ENCODE results near the gene TSGA10IP. TPM values are rescaled to one million over a fixed set of nuclear protein-coding genes. Genes with fewer than 3 reads are reported as not detected.

The TSGA10IP gene
- total RNA-seq, 2 donors from 2014 or later = not detected

GRCh38 chr11:65982824-65983588 is 37.7 kb downstream of the TSGA10IP start:
- no peaks in the 10 kb centered on the region for H3K27me3 Mint-ChIP-seq
- no peaks in the 10 kb centered on the region for H3K9me3 Mint-ChIP-seq
- H3K27ac Mint-ChIP-seq = no peak overlapping the region
- no peak for ATAC-seq (replicated peaks)
- no peaks in the 10 kb centered on the region for H3K4me1 Mint-ChIP-seq
- no peak overlapping the region for H3K4me3 Mint-ChIP-seq
- peaks cover 9% of the 10 kb centered on the region for H3K36me3 Mint-ChIP-seq (ENCODE audit: low read depth)

GRCh38 chr11:65983589-65983987 is 38.3 kb downstream of the TSGA10IP start:
- Mint-ChIP-seq H3K36me3 (ENCODE audit: low read depth) (peaks cover 9% of the 10 kb centered on the region), H3K27ac (no peak overlapping the region), H3K4me3 (no peak overlapping the region), H3K4me1 (no peaks in the 10 kb centered on the region), H3K9me3 (no peaks in the 10 kb centered on the region), H3K27me3 (no peaks in the 10 kb centered on the region)
- ATAC-seq (replicated peaks) = no peak

- Mint-ChIP-seq H3K4me3 (no peak overlapping the region), H3K27ac (peak overlapping the region; percentile 36), H3K4me1 (no peaks in the 10 kb centered on the region), H3K27me3 (no peaks in the 10 kb centered on the region), H3K36me3 (ENCODE audit: low read depth) (peaks cover 14% of the 10 kb centered on the region), H3K9me3 (no peaks in the 10 kb centered on the region)
- ATAC-seq (replicated peaks) = no peak
Observed at GRCh38 chr11:65987336-65987735, 42.1 kb downstream of the TSGA10IP start.

GRCh38 chr11:65988791-65989592 is 43.7 kb downstream of the TSGA10IP start:
- Mint-ChIP-seq H3K27ac (peak overlapping the region; percentile 27), H3K9me3 (no peaks in the 10 kb centered on the region), H3K4me1 (no peaks in the 10 kb centered on the region), H3K36me3 (ENCODE audit: low read depth) (peaks cover 14% of the 10 kb centered on the region), H3K4me3 (no peak overlapping the region), H3K27me3 (no peaks in the 10 kb centered on the region)
- ATAC-seq (replicated peaks) = peak; percentile 100

GRCh38 chr11:65992056-65992455 is 46.8 kb downstream of the TSGA10IP start:
- ATAC-seq (replicated peaks) = no peak
- Mint-ChIP-seq H3K27me3 (no peaks in the 10 kb centered on the region), H3K4me3 (no peak overlapping the region), H3K36me3 (ENCODE audit: low read depth) (peaks cover 41% of the 10 kb centered on the region), H3K9me3 (no peaks in the 10 kb centered on the region), H3K27ac (no peak overlapping the region), H3K4me1 (no peaks in the 10 kb centered on the region)

GRCh38 chr11:65997286-65997685 is 52.0 kb downstream of the TSGA10IP start:
- H3K27me3 Mint-ChIP-seq = no peaks in the 10 kb centered on the region
- peaks cover 77% of the 10 kb centered on the region for H3K36me3 Mint-ChIP-seq (ENCODE audit: low read depth)
- no peak for ATAC-seq (replicated peaks)
- peaks cover 6% of the 10 kb centered on the region for H3K4me1 Mint-ChIP-seq
- H3K4me3 Mint-ChIP-seq = no peak overlapping the region
- no peak overlapping the region for H3K27ac Mint-ChIP-seq
- no peaks in the 10 kb centered on the region for H3K9me3 Mint-ChIP-seq

- peaks cover 6% of the 10 kb centered on the region for H3K4me1 Mint-ChIP-seq
- ATAC-seq (replicated peaks) = peak; percentile 86
- H3K36me3 Mint-ChIP-seq (ENCODE audit: low read depth) = peaks cover 88% of the 10 kb centered on the region
- H3K4me3 Mint-ChIP-seq = peak within 1 kb of the TSS; percentile 100
- H3K27me3 Mint-ChIP-seq = no peaks in the 10 kb centered on the region
- peak within 1 kb of the TSS; percentile 99 for H3K27ac Mint-ChIP-seq
- no peaks in the 10 kb centered on the region for H3K9me3 Mint-ChIP-seq
Observed at GRCh38 chr11:66001942-66002647, 56.8 kb downstream of the TSGA10IP start, which contains the start of the genes BANF1 and EIF1AD. Gene BANF1, plus strand, starts transcription at chr11:66002503. Its CDS starts 748 bp downstream, at chr11:66003251. Gene EIF1AD, minus strand, starts transcription at chr11:66002157. Its CDS starts 1,768 bp downstream, at chr11:66000389.

GRCh38 chr11:66002648-66003225 is 57.5 kb downstream of the TSGA10IP start:
- Mint-ChIP-seq H3K27ac (peak overlapping the region; percentile 99), H3K36me3 (ENCODE audit: low read depth) (peaks cover 82% of the 10 kb centered on the region), H3K27me3 (no peaks in the 10 kb centered on the region), H3K9me3 (no peaks in the 10 kb centered on the region), H3K4me3 (peak overlapping the region; percentile 100), H3K4me1 (peaks cover 6% of the 10 kb centered on the region)
- ATAC-seq (replicated peaks) = peak; percentile 83

- Mint-ChIP-seq H3K27me3 (no peaks in the 10 kb centered on the region), H3K4me1 (peaks cover 5% of the 10 kb centered on the region), H3K4me3 (peak overlapping the region; percentile 100), H3K27ac (peak overlapping the region; percentile 99), H3K9me3 (no peaks in the 10 kb centered on the region), H3K36me3 (ENCODE audit: low read depth) (peaks cover 76% of the 10 kb centered on the region)
- no peak for ATAC-seq (replicated peaks)
Observed at GRCh38 chr11:66003291-66003690, 58.0 kb downstream of the TSGA10IP start.

GRCh38 chr11:66004186-66004585 is 58.9 kb downstream of the TSGA10IP start:
- Mint-ChIP-seq H3K4me3 (peak overlapping the region; percentile 100), H3K27ac (no peak overlapping the region), H3K4me1 (no peaks in the 10 kb centered on the region), H3K27me3 (no peaks in the 10 kb centered on the region), H3K9me3 (no peaks in the 10 kb centered on the region), H3K36me3 (ENCODE audit: low read depth) (peaks cover 67% of the 10 kb centered on the region)
- no peak for ATAC-seq (replicated peaks)

- no peak for ATAC-seq (replicated peaks)
- H3K27me3 Mint-ChIP-seq = no peaks in the 10 kb centered on the region
- no peaks in the 10 kb centered on the region for H3K4me1 Mint-ChIP-seq
- H3K27ac Mint-ChIP-seq = no peak overlapping the region
- peaks cover 47% of the 10 kb centered on the region for H3K36me3 Mint-ChIP-seq (ENCODE audit: low read depth)
- H3K4me3 Mint-ChIP-seq = no peak overlapping the region
- H3K9me3 Mint-ChIP-seq = no peaks in the 10 kb centered on the region
Observed at GRCh38 chr11:66006134-66006890, 61.0 kb downstream of the TSGA10IP start.

- peaks cover 42% of the 10 kb centered on the region for H3K36me3 Mint-ChIP-seq (ENCODE audit: low read depth)
- no peaks in the 10 kb centered on the region for H3K27me3 Mint-ChIP-seq
- H3K4me3 Mint-ChIP-seq = no peak overlapping the region
Observed at GRCh38 chr11:66006891-66007176, 61.6 kb downstream of the TSGA10IP start.

GRCh38 chr11:66007201-66007634 is 61.9 kb downstream of the TSGA10IP start:
- Mint-ChIP-seq H3K9me3 (no peaks in the 10 kb centered on the region), H3K36me3 (ENCODE audit: low read depth) (peaks cover 38% of the 10 kb centered on the region), H3K4me3 (no peak overlapping the region), H3K27me3 (no peaks in the 10 kb centered on the region), H3K27ac (no peak overlapping the region), H3K4me1 (no peaks in the 10 kb centered on the region)
- no peak for ATAC-seq (replicated peaks)

More at GRCh38 chr11:66006891-66007176, 61.6 kb downstream of the TSGA10IP start:
- no peak overlapping the region for H3K27ac Mint-ChIP-seq
- no peaks in the 10 kb centered on the region for H3K9me3 Mint-ChIP-seq
- no peaks in the 10 kb centered on the region for H3K4me1 Mint-ChIP-seq
- no peak for ATAC-seq (replicated peaks)

Measured in activated T-helper 17 cell treated with anti-CD3 and anti-CD28 coated beads, Interleukin-2, amount 50 U/mL, for 72 hours (primary cell).